Measurements from ENCODE around the gene ADAMTS9. TPM values are rescaled to one million over a fixed set of nuclear protein-coding genes. Genes with fewer than 3 reads are reported as not detected.
A peak's percentile ranks its signal among the peaks of the same experiment; 100 is the strongest.

ADAMTS9 gene
- total and polyA plus RNA-seq, 2 of the 13 experiments (the other 11 are each of a cell fraction or from before 2014, with no cell fraction given): 0.02 to 0.09 TPM

DNA sequence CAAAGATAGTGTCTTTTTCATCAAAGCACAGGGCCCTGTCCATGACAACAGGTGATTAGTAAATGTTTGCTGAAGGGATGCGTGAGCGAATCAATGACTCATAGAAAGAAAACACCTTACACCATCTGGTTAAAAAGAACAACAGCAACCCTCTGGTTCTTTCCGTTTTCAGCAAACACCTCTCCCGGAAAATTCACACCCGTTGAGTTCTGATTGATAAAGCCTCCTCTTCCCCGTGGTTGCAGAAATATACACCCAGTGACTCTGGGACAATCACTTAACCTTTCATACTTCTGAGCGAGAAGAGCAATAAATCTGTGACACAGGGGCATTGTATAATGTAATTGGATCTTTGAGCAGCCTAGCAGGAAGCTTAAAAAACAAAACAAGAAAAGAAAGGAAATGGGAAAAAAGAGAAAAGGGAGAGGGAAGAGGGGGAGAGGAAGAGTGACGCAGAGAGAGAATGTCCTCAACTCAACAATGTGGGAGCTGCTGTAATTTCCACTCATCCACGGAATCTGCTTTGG, 37.6 kb downstream of the ADAMTS9 start (continued):
- no peak for TF ChIP-seq ZSCAN5A (CRISPR knock-in tag; IDR thresholded peaks at IDR 0.05; ENCODE audit: borderline replicate concordance)
- no peak for TF ChIP-seq HNRNPLL (IDR thresholded peaks at IDR 0.05; ENCODE audit: low read depth, low read length, poor library complexity, severe bottlenecking)
- TF ChIP-seq ZNF792 (CRISPR knock-in tag; IDR thresholded peaks at IDR 0.05): no peak
- no peak for TF ChIP-seq NR1H2 (CRISPR knock-in tag; IDR thresholded peaks at IDR 0.05; ENCODE audit: borderline replicate concordance, low read depth)
- TF ChIP-seq MBNL3 (CRISPR knock-in tag; conservative IDR thresholded peaks at IDR 0.05): no peak
- TF ChIP-seq SMAD3 (CRISPR knock-in tag; IDR thresholded peaks at IDR 0.05): no peak
- TF ChIP-seq ATF7-NPFF (CRISPR knock-in tag; IDR thresholded peaks at IDR 0.05; ENCODE audit: low read depth): no peak
- TF ChIP-seq, protein P1, sequence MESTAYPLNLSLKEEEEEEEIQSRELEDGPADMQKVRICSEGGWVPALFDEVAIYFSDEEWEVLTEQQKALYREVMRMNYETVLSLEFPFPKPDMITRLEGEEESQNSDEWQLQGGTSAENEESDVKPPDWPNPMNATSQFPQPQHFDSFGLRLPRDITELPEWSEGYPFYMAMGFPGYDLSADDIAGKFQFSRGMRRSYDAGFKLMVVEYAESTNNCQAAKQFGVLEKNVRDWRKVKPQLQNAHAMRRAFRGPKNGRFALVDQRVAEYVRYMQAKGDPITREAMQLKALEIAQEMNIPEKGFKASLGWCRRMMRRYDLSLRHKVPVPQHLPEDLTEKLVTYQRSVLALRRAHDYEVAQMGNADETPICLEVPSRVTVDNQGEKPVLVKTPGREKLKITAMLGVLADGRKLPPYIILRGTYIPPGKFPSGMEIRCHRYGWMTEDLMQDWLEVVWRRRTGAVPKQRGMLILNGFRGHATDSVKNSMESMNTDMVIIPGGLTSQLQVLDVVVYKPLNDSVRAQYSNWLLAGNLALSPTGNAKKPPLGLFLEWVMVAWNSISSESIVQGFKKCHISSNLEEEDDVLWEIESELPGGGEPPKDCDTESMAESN (CRISPR knock-in tag; conservative IDR thresholded peaks at IDR 0.05): 0 out of 2 replicates have a peak, but pooled peaks have one; percentile 24
- no peak for TF ChIP-seq SNAPC2 (CRISPR knock-in tag; IDR thresholded peaks at IDR 0.05)
- TF ChIP-seq FOSL2 (CRISPR knock-in tag; IDR thresholded peaks at IDR 0.05): peak; percentile 52
